ENCODE data around the gene FAM227B. TPM values are rescaled to one million over a fixed set of nuclear protein-coding genes. Genes with fewer than 3 reads are reported as not detected.

Gene FAM227B
- total RNA-seq, 1 donor from 2014 or later: 2.1 TPM

DNA sequence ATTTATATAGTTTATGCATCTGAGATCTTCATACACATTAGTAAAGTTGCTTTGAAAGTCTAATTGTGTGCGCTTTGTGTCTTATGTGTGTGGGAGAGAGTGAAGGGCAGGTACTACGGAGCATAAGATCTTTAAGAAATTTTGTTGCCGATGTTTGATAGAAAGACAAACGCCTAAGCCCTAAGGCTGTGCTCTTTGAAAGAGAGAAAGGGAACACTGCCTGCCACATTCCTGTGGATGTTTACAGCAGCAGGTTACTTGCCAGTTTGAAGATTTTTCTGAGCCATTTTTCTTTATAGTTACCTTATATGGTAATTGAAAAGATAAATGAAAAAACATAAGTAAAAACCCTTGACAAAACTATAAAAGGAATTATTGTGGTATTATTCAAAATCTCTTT, 17.2 kb upstream of the FAM227B start:
- FAIRE-seq: no peak
- H3K27me3 ChIP-seq (ENCODE audit: control insufficient read depth, insufficient read depth, low read length): no peaks in the 10 kb centered on the region
- TF ChIP-seq, protein P1, sequence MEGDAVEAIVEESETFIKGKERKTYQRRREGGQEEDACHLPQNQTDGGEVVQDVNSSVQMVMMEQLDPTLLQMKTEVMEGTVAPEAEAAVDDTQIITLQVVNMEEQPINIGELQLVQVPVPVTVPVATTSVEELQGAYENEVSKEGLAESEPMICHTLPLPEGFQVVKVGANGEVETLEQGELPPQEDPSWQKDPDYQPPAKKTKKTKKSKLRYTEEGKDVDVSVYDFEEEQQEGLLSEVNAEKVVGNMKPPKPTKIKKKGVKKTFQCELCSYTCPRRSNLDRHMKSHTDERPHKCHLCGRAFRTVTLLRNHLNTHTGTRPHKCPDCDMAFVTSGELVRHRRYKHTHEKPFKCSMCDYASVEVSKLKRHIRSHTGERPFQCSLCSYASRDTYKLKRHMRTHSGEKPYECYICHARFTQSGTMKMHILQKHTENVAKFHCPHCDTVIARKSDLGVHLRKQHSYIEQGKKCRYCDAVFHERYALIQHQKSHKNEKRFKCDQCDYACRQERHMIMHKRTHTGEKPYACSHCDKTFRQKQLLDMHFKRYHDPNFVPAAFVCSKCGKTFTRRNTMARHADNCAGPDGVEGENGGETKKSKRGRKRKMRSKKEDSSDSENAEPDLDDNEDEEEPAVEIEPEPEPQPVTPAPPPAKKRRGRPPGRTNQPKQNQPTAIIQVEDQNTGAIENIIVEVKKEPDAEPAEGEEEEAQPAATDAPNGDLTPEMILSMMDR (IDR thresholded peaks at IDR 0.05; ENCODE audit: insufficient read depth, low read length, severe bottlenecking): no peak
- DNase-seq (ENCODE audit: low read depth): no peak
- H3K4me3 ChIP-seq (ENCODE audit: low read depth, low read length): no peak overlapping the region
- H3K36me3 ChIP-seq (ENCODE audit: control insufficient read depth, insufficient read depth, low read length): peaks cover 2% of the 10 kb centered on the region

DNA sequence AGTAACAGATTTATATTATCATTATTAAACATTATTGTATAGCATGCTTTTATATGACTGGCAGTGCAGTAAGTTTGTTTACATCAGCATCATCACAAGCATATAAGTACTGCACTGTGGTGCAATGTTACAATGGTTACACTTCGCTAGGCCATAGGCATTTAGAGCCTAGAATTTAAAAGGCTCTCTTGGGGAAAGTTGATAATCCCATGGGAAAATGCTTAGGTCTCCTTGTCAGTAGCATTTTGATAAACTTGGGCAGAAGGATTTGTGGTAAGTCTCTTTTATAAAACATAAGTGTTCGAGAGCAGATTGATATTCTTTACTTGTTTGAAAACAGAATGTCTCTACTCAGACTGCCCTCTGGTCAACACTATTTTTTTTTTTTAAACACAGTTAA, 7.8 kb upstream of the FAM227B start:
- Histone ChIP-seq H3K4me3 (ENCODE audit: low read depth, low read length) (no peak overlapping the region), H3K36me3 (ENCODE audit: control insufficient read depth, insufficient read depth, low read length) (no peaks in the 10 kb centered on the region), H3K27me3 (ENCODE audit: control insufficient read depth, insufficient read depth, low read length) (no peaks in the 10 kb centered on the region)
- FAIRE-seq: no peak
- no peak for DNase-seq (ENCODE audit: low read depth)
- TF ChIP-seq, protein P1 (IDR thresholded peaks at IDR 0.05; ENCODE audit: insufficient read depth, low read length, severe bottlenecking): no peak

DNA sequence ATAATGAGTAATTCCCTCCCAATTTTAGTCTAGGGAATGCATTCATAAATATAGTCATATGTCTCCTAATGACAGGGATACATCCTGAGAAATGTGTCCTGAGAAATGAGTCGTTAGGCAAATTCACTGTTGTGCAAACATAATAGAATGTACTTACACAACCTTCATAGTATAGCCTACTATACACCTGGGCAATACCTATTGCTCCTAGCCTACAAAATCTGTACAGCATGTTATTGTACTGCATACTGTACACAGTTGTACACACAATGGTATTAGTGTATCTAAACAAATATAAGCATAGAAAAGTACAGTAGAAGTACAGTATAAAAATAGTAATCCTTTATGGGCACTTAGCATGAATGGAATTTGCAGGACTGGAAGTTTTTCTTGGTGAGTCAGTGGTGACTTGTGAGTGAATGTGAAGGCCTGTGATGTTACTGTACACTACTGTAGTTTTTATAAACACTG, 6.8 kb upstream of the FAM227B start:
- Histone ChIP-seq H3K36me3 (ENCODE audit: control insufficient read depth, insufficient read depth, low read length) (no peaks in the 10 kb centered on the region), H3K27me3 (ENCODE audit: control insufficient read depth, insufficient read depth, low read length) (no peaks in the 10 kb centered on the region), H3K4me3 (ENCODE audit: low read depth, low read length) (no peak overlapping the region)
- DNase-seq (ENCODE audit: low read depth): peak; percentile 91
- FAIRE-seq: no peak
- TF ChIP-seq, protein P1 (IDR thresholded peaks at IDR 0.05; ENCODE audit: insufficient read depth, low read length, severe bottlenecking): no peak

DNA sequence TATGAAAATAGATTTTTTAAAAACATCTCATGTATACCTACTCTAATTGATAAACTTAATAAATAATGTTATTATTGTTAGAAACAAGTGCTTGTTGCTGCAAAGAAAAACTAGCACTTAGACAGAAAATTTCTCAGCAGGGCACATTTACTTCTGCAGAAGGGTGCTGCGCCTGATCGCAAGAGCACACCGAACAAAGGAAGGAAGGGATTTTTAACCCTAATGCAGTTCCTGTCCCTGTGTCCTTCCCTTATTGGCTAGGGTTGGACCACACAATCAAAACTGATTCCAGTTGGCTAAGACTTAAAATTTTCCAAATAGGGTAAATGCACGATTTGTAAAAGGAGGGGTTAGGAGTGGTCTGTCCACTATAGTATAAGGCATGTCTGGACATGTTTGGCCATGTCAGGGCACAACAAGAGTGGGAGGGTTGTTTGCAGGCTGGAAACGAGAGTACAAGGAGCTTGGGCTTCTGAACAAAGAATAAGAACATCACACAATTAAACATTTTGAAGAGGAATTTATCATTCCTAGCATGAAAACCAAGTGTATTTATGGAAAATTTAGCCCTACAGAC, 4.9 kb upstream of the FAM227B start:
- no peaks in the 10 kb centered on the region for H3K36me3 ChIP-seq (ENCODE audit: control insufficient read depth, insufficient read depth, low read length)
- no peak for FAIRE-seq
- no peaks in the 10 kb centered on the region for H3K27me3 ChIP-seq (ENCODE audit: control insufficient read depth, insufficient read depth, low read length)
- no peak overlapping the region for H3K4me3 ChIP-seq (ENCODE audit: low read depth, low read length)
- TF ChIP-seq, protein P1 (IDR thresholded peaks at IDR 0.05; ENCODE audit: insufficient read depth, low read length, severe bottlenecking): no peak
- DNase-seq (ENCODE audit: low read depth): no peak

DNA sequence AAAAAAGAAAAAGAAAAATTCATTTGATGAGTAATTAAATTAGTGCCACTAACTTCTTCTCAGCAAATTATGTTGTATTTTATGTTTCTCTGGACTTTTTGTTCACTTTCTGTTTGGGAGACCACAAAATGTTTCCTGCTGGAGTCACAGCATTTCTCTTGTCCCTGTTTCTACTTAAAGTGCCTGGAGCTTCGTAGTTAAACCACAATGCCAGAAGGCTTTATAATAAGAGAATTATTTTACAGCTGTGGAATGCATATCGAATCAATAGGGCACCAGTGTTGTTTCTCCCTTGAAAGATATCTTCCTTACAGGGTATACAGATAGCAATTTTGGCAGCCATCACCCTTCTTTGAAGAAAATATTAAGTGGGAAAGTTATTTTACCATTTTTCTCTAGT, 3.4 kb upstream of the FAM227B start:
- TF ChIP-seq, protein P1 (IDR thresholded peaks at IDR 0.05; ENCODE audit: insufficient read depth, low read length, severe bottlenecking): no peak
- H3K4me3 ChIP-seq (ENCODE audit: low read depth, low read length): no peak overlapping the region
- H3K27me3 ChIP-seq (ENCODE audit: control insufficient read depth, insufficient read depth, low read length): no peaks in the 10 kb centered on the region
- no peak for FAIRE-seq
- H3K36me3 ChIP-seq (ENCODE audit: control insufficient read depth, insufficient read depth, low read length): no peaks in the 10 kb centered on the region
- DNase-seq (ENCODE audit: low read depth): no peak

DNA sequence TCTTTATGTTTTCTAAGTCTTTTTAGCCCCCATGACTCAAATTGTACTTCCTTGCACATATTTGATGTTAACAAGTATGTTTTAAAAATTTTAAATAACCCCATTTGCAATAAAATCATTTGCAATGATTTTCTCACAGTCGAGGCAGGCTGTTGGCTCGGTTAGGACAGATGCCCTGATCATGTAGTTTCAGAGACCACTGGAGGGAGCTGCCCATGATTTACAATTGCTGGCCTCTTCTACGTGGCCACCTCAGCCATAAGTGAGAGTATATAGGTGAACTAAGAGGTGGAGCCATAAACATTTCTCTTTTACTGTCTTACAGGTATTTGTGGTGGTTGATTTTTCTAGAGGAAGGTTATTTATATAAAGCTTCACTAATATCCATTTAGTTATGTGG, 1.9 kb upstream of the FAM227B start:
- no peaks in the 10 kb centered on the region for H3K27me3 ChIP-seq (ENCODE audit: control insufficient read depth, insufficient read depth, low read length)
- DNase-seq (ENCODE audit: low read depth) (no peak), FAIRE-seq (no peak)
- H3K36me3 ChIP-seq (ENCODE audit: control insufficient read depth, insufficient read depth, low read length): no peaks in the 10 kb centered on the region
- H3K4me3 ChIP-seq (ENCODE audit: low read depth, low read length): no peak overlapping the region
- TF ChIP-seq, protein P1 (IDR thresholded peaks at IDR 0.05; ENCODE audit: insufficient read depth, low read length, severe bottlenecking): no peak
